ENCODE results near the gene DBF4B.
A peak's percentile ranks its signal among the peaks of the same experiment; 100 is the strongest.

Gene DBF4B

DNA sequence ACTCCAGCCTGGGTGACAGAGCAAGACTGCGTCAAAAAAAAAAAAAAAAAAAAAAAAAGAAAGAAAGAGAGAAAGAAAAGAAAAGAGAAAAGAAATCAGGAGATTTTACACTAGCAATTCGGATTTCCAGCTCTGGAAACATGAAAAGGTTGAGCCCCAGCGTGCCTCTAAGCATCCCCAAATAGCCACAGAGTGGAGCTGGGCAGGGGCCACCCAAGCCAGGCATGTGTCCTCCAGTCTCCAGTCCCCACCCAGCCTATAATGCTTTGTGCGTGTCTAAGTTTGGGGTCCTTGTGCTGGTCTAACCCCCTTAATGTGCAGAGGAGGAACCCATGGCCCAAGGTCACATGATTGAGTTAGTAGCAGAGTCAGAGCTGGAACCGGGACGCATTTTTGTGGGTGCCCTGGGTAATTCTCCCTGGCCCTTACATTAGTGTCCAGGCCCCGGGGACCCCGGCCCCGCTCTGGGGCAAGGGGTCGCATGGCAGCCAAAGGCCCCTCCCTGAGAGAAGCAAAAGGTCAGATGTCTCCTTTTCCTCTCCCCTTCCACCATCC, 70.3 kb downstream of the DBF4B start:
- Histone ChIP-seq H3K36me3 (ENCODE audit: control insufficient read depth, insufficient read depth, low read length) (no peaks in the 10 kb centered on the region), H2AFZ (peak overlapping the region; percentile 94), H3K9me3 (ENCODE audit: control insufficient read depth, low read length) (no peaks in the 10 kb centered on the region), H3K9ac (no peak overlapping the region), H3K4me2 (ENCODE audit: low read length) (peak overlapping the region; percentile 98), H3K27ac (no peak overlapping the region), H3K27me3 (ENCODE audit: control insufficient read depth, insufficient read depth, low read length) (no peaks in the 10 kb centered on the region), H3K4me1 (no peaks in the 10 kb centered on the region), H3K4me3 (ENCODE audit: low read depth, low read length) (peak overlapping the region; percentile 53), H3K79me2 (no peaks in the 10 kb centered on the region)
- TF ChIP-seq, protein P1, sequence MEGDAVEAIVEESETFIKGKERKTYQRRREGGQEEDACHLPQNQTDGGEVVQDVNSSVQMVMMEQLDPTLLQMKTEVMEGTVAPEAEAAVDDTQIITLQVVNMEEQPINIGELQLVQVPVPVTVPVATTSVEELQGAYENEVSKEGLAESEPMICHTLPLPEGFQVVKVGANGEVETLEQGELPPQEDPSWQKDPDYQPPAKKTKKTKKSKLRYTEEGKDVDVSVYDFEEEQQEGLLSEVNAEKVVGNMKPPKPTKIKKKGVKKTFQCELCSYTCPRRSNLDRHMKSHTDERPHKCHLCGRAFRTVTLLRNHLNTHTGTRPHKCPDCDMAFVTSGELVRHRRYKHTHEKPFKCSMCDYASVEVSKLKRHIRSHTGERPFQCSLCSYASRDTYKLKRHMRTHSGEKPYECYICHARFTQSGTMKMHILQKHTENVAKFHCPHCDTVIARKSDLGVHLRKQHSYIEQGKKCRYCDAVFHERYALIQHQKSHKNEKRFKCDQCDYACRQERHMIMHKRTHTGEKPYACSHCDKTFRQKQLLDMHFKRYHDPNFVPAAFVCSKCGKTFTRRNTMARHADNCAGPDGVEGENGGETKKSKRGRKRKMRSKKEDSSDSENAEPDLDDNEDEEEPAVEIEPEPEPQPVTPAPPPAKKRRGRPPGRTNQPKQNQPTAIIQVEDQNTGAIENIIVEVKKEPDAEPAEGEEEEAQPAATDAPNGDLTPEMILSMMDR (IDR thresholded peaks at IDR 0.05) = no peak

DNA sequence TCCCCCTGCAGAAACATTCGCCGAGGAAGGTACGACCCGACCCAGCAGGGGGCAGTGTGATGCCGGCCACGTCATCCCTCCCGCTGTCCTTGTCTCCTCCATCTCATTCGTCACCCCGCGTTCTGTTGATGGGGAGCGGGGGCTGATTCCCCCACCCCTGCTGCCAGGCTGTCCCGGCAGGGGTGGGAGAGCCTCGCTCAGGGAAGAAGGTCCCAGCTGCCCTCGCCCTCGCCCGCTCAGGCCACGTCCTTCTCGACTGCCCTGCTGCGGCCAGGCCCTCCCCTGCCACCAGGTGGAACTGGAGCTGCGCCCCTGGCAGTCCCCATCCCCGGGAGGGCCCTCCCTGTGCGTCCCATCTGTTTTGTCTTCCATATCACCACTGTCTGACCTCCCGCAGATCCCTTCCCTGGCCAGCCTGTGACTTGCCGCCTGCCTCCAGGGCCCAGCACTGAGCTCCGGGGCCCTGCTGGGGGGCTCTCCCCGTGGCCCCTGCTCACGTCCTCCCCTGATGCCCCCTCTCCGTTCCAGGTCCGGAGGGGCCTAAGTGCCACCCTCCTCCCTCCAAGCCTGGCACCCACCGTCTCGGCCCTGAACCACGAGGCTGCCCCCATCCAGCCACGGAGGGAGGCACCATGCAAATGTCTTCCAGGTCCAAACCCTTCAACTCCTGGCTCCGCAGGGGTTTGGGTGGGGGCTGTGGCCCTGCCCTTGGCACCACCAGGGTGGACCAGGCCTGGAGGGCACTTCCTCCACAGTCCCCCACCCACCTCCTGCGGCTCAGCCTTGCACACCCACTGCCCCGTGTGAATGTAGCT, 71.0 kb downstream of the DBF4B start:
- no peaks in the 10 kb centered on the region for H3K9me3 ChIP-seq (ENCODE audit: control insufficient read depth, low read length)
- peak overlapping the region; percentile 53 for H3K4me3 ChIP-seq (ENCODE audit: low read depth, low read length)
- peak overlapping the region; percentile 98 for H3K4me2 ChIP-seq (ENCODE audit: low read length)
- no peaks in the 10 kb centered on the region for H3K36me3 ChIP-seq (ENCODE audit: control insufficient read depth, insufficient read depth, low read length)
- H3K9ac ChIP-seq = no peak overlapping the region
- peak overlapping the region; percentile 16 for H3K27ac ChIP-seq
- peak overlapping the region; percentile 94 for H2AFZ ChIP-seq
- no peaks in the 10 kb centered on the region for H3K4me1 ChIP-seq
- H3K79me2 ChIP-seq = no peaks in the 10 kb centered on the region
- TF ChIP-seq, protein P1 (IDR thresholded peaks at IDR 0.05) = peak; percentile 86
- H3K27me3 ChIP-seq (ENCODE audit: control insufficient read depth, insufficient read depth, low read length) = no peaks in the 10 kb centered on the region

DNA sequence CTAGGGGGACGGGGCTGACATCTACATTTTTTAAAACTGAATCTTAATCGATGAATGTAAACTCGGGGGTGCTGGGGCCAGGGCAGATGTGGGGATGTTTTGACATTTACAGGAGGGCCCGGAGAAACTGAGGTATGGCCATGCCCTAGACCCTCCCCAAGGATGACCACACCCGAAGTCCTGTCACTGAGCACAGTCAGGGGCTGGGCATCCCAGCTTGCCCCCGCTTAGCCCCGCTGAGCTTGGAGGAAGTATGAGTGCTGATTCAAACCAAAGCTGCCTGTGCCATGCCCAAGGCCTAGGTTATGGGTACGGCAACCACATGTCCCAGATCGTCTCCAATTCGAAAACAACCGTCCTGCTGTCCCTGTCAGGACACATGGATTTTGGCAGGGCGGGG, 71.7 kb downstream of the DBF4B start:
- H3K27ac ChIP-seq = no peak overlapping the region
- no peak overlapping the region for H3K4me3 ChIP-seq (ENCODE audit: low read depth, low read length)
- H2AFZ ChIP-seq = no peak overlapping the region
- H3K79me2 ChIP-seq = no peaks in the 10 kb centered on the region
- no peaks in the 10 kb centered on the region for H3K4me1 ChIP-seq
- no peaks in the 10 kb centered on the region for H3K36me3 ChIP-seq (ENCODE audit: control insufficient read depth, insufficient read depth, low read length)
- no peak overlapping the region for H3K9ac ChIP-seq
- no peaks in the 10 kb centered on the region for H3K27me3 ChIP-seq (ENCODE audit: control insufficient read depth, insufficient read depth, low read length)
- no peaks in the 10 kb centered on the region for H3K9me3 ChIP-seq (ENCODE audit: control insufficient read depth, low read length)
- TF ChIP-seq, protein P1 (IDR thresholded peaks at IDR 0.05) = no peak
- no peak overlapping the region for H3K4me2 ChIP-seq (ENCODE audit: low read length)

DNA sequence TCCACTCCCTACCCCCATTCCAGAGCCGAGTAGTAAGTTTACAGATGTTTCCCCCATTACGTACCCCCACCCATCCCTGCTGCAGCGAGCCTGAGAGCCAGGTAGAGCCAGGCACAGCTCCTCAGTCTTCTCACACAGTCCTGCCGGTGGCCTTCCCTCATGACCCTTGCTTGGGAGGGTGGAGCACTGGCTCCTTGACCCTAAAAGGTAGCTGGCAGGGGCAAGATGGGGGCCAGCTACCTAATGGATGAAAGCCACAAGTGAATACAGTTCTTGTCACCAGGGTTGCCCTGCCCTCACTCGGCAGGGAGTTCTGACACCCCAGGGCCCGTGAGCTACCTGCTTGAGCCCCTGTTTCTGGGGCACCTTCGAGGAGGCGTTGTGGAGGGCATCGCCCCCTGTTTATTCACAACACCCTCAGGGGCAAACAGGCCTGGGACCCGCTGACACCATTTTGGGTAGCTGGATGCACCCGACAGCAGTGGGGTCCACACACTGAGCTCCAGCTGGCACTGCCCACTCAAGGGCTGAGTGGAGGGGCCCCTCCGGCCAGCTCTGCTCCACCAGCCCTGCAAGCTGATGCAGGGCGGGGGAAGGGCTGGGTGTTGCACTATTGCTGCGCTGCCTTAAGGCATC, 72.5 kb downstream of the DBF4B start:
- Histone ChIP-seq H3K4me1 (no peaks in the 10 kb centered on the region), H3K27ac (no peak overlapping the region)
- TF ChIP-seq, protein P1 (IDR thresholded peaks at IDR 0.05) = no peak

More for the DNA sequence above, 72.5 kb downstream of the DBF4B start:
- Histone ChIP-seq H3K4me3 (ENCODE audit: low read depth, low read length) (no peak overlapping the region), H3K79me2 (no peaks in the 10 kb centered on the region), H3K36me3 (ENCODE audit: control insufficient read depth, insufficient read depth, low read length) (no peaks in the 10 kb centered on the region), H3K9me3 (ENCODE audit: control insufficient read depth, low read length) (no peaks in the 10 kb centered on the region), H3K27me3 (ENCODE audit: control insufficient read depth, insufficient read depth, low read length) (no peaks in the 10 kb centered on the region), H3K9ac (no peak overlapping the region), H2AFZ (no peak overlapping the region), H3K4me2 (ENCODE audit: low read length) (no peak overlapping the region)
